Activated CD4-positive, alpha-beta T cell treated with anti-CD3 and anti-CD28 coated beads, Interleukin-2, Interleukin-6, amounts not matched to agents 100 ng/mL and 50 ng/mL, durations not matched to agents 16 hours and 8 hours (primary cell): ENCODE results near the gene VPS13D.

Source experiments
- DNase-seq: peaks from one replicate; pipeline ENCODE4 v3.0.0-alpha.2; 2020

Gene VPS13D

DNA sequence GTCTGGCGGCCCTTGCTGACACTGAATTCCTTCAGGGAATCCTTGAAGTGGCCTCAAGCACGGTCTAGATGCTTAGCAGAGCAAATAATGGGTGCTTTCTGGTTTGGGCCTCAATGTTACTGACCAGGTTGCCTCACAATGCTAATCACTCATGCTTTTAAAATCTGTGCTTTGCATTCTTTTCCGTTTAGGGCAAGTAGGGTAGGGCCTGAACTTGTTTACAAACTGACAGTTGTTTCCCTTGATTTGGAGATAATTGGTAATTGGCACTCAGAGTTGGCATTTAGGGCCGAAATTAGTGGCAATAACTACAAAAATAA lies 1.4 kb downstream of the VPS13D start:
- no peak for DNase-seq

DNA sequence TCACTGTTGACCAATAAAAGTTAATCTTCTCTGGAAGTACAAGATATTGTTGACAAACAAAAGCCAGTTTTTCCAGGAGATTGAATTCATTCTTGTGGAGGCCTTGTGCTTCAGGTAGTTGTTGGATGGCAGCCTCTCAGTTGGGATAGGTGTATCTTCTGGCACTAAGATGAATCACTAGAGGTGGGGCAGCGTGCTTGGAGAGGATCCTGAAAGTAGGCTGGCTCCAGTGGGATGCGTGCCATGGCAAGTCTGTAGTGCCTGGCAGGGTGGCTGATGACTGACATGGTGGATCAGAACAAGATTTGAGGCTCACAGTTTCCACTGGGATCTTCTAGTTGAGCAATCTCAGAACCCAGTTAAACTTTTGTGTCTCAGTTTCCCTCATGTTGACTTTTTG lies 2.4 kb downstream of the VPS13D start:
- no peak for DNase-seq

DNA sequence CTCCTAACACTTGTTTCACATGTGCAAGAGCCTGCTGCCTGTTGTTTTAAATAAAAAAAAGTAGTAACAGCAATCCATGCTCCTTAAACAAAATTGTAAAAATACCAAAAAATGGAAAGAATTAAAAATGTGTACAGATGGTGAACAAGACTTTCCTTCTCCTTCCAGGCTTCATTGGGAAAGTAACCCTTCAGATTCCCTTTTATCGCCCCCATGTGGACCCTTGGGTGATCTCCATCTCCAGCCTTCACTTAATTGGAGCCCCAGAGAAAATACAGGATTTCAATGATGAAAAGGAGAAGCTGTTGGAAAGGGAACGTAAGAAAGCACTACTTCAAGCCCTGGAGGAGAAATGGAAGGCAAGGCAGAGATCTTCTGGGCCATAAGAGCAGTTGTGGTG lies 14.2 kb downstream of the VPS13D start:
- DNase-seq, result no peak

DNA sequence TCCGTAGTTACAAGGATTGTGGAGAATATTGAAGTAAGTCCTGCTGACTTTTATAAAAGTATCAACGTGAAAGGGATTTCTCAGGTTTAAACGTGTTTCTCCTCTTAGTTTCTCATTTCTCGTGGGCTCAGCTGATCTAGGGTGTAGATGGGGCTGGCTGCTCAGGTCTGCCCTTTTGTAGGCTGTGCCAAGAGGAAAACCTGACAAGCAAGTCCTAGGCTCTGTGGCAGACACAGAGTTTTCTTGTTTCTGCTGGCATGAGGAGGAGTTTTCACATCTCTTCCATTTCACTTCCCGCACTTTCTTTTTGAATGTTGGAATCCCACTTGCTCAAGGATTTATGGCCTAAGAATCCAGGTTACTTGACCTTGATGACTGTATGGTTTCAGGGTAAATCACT lies 14.8 kb downstream of the VPS13D start:
- no peak for DNase-seq

DNA sequence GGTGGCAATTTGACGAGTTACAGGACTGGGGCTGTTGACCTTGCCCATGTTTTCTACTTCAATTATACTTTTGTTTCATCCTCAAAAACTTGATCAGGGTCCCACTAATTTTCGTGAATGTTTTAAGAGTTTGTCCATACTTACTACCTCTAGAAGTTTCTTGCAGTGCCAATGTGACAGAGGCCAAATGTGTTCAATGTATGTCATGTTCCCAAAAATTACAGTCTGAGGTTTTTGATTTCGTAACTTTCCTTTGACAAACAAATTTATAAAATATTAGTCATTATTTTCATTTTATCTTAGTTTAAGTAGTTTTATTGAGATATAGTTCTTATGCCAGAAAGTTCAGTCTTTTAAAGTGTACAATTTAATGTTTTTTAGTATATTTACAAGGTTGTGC lies 15.3 kb downstream of the VPS13D start:
- no peak for DNase-seq

DNA sequence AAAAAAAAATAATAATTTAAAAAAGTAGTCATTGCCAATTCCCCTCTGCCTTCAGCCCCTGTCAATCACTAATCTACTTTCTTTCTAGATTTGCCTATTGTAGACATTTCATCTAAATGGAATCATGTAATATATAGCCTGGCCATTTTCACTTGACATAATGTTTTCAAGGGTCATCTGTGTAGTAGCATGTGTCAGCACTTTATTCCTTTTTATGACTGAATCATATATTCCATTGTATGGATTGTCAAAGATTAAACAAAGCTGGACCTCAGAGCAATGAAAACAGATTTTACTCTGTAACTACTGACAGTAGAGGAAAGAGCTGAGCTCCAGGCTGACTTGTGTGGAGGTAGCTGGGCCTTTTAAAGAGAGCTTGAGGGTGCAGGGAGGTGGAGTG lies 15.9 kb downstream of the VPS13D start:
- DNase-seq, result no peak

DNA sequence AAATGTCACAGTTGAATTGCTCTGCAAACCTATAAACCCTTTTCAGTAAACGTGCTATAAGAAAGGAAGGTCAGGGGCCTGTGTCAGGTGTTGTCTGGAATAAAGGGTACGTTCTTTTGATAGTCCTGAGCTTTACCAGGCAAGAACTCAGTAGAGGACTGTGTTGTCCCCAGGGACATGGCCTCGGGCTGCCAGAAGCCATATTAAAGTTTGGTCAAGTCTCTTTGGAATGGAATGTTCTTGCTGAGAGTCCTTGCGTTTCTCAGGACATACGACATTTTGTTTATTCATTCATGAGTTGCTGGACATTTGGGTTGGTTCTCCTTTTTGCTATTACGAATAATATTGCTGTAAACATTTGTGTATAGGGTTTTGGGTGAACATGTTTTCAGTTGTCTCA lies 16.8 kb downstream of the VPS13D start:
- no peak for DNase-seq

DNA sequence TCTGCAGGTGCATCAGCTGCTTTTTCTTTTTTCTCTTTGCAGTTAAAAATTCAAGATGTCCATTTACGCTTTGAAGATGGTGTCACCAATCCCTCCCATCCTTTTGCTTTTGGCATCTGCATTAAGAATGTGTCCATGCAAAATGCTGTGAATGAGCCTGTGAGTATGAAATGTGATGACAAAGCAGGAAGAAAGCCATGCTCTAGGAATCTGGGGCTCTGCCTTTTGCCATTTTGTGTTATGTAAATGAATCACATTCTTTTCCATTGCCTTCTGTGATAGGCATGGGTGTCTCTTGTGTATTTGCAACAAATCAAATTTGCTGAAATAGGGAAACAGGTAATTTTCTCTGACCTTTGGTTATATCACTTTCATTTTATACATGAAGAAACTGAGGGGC lies 19.4 kb downstream of the VPS13D start:
- DNase-seq, result no peak

DNA sequence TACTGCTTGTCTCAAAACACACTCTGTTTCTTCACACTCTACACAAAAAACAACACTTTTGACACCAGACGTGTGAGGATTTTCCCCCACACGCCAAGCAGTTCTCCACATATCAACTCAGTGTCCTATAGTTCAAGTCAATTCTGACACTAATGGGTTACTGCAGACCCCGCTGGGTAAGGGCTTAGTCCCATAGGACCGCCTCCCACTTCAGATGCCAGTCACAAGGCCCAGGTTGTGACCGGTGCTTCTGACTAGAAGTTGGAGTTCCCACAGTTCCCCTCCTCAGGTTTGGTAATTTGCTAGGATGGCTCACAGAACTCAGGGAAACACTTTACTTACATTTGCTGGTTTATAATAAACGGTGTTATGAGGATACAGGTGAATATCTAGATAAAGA lies 19.9 kb downstream of the VPS13D start:
- DNase-seq, result no peak

DNA sequence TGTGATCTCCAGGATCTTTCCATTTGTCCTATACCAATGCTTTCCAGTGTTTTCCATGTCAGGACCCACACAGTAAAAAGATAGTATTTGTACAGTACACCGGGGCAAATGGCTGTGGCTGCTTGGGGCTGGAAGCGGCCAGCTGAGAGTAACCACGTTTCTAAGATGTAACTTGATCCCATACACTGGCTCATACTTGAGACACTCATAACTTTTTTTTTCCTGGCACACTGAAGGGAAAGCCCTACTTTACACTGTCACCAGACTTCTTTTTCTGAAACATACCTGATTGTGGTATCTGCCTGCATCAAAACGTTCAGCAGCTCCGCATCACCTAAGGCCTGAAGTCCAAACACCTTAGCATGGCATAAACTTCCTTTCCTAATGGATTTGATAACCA lies 21.6 kb downstream of the VPS13D start:
- DNase-seq, result no peak

DNA sequence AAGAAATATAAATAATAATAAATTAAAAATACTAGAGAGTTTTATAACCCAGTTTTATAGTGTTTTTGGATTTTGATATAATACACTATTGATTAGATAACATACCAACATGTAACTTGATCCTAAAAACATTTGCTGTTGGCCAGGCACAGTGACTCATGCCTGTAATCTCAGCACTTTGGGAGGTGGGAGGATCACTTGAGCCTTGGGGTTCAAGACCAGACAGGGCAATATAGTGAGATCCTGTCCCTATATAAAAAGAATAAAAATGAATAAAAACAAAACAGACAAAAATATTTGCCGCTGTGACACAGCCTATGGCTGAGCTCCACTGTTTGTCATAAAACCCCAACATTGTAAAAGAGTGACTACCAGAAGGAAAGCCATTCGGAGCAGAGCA lies 26.1 kb downstream of the VPS13D start:
- DNase-seq, result no peak

DNA sequence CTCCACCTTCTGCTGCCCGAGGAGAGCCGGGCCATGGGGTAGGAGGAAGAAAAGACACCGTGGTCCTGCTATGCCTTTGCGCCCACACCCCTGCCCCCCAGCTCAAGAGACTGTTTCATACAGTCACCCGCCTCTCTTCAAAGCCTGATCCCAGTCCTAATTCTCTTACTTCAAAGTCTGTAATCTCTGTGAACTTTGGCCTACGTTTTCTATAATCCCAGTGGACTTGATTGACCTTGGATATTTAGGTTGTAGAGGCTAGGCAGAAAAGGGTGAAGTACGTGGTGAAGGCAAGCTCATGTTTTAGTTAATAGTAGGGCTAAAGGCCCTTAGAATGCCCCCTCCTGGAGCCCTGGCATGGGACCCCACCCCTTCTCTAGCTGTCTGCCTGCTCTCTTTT lies 28.4 kb downstream of the VPS13D start:
- DNase-seq, result no peak

DNA sequence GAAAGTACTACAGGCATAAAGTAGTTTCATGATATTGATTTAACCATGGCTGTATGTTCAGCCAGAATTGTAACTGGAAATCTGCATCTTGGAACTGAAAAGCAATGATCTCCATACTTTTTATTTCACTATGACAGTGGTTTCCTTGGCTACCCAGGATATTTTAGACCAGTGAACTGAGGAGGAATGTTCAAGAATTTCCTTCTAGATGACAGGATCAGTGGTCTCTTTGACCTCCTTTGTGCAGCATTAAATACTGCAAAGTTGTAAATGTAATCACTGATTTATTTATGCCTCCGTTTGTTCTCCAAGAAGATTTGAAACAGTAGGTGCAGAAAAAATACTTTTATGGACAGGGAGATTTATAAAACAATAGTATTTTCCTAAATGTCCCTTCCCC lies 39.5 kb downstream of the VPS13D start:
- DNase-seq, result no peak

DNA sequence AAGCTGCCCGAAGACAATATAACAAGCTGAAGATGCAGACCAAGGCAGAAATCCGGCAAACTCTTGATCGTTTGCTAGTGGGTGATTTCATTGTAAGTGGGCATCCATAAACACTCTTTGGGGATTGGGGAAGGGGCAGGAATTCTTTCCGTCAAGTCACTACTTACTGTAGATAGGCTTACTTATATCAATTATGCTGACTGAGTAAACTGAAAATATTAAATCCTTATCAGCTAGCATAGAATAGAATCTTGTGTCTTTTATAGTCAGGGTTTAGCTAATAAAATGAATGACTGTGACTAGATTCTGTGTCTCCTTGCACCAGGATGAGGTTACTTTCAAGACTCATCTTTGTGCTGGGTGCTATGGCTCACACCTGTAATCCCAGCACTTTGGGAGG lies 41.2 kb downstream of the VPS13D start:
- no peak for DNase-seq

DNA sequence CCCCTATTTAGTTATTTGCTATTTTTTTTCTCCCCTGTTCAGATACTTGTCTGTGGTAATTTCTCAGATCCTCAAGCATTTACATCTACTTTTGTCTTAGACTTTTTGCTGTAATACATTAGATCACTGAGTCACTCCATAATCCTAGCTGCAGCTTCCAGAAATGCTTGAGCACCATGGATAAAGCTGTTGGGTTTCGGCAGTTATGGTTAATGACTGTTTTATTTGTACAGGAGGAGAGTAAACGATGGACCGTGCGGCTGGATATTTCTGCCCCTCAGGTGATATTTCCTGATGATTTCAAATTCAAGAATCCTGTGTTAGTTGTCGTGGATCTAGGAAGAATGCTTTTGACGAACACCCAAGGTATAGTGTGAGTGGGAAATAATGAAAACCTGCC lies 42.9 kb downstream of the VPS13D start:
- DNase-seq, result no peak

DNA sequence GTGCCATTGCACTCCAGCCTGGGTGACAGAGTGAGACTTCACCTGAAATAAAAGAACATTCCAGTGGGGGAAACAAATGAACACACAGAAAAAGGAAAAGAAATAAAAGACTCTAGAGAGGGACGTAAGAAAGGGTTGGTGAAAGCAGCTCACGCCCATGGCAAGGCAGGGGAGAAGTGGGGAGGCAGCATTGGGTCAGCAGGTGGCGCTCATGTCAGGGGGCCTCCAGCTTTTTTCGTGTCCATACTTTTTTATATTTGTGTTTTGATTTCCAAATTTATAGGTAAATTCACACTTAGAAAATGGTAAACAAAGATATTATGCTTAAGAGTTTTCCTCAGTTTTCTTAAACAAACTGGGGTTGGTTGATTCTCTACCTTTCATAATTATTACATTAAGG lies 45.5 kb downstream of the VPS13D start:
- DNase-seq, result peak; percentile 50

DNA sequence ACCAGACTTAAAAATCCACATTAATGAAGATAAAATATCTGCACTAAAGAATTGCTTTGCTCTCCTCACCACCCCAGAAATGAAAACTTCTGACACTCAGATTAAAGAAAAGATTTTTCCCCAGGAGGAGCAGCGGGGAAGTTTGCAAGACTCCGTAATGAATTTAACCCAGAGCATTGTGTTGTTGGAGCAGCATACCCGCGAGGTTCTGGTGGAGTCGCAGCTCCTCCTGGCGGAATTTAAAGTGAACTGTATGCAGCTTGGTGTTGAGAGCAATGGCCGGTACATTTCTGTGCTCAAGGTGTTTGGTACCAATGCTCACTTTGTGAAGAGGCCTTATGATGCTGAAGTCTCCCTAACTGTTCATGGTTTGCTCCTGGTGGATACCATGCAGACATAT lies 46.4 kb downstream of the VPS13D start:
- peak; percentile 20 for DNase-seq

DNA sequence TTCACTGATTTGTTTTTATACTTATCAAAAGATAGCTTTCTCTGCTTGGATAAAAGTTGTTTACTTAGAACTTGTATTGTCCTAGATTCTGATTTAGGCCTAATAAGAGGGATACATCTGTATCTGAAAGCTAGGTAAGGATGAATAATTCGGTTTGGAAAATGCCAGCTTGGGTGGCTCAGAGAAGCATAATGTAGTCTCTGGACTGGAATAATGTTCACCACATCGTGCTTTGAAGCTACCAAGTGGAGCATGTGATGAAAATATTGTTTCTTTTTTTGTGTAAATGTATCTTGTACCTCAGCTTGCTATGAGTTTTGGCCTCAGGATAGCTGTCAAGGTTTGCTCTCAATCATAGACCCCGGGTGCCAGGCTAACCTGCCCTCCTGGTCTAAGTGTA lies 49.2 kb downstream of the VPS13D start:
- no peak for DNase-seq

DNA sequence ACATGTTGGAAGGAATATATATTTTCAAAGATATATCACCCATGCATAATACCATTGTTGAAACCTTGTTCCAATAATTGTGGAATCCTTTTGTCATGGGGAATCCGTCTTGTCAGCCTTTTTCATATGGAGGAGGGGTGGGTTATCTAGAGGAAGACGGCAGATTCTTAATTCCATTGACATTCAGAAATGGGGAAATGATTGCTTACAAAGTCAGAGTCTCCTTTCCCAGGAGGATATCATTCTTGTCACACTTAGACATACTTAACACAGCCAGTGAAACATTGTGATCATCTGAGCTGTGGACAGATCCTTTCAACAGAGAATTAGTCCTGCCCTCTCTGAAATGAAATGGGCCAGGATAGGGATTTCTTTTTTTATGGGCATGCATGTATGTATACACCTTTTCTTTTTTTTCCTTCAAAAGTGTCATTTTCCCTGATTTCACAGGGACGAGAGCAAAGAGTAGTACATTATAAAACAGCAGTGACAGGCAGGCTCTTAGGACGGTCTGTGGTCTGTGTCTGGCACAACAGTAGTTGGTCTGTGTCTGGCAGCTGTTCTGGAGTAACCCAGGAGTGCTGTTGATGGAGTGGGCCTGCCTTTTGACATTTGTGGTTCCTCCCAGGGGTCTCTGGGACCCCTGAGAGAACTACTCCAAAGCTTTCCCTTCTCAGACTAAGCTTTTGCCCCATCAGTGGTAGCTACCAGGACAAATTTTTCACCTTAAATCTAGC lies 50.1 kb downstream of the VPS13D start:
- DNase-seq, result no peak

DNA sequence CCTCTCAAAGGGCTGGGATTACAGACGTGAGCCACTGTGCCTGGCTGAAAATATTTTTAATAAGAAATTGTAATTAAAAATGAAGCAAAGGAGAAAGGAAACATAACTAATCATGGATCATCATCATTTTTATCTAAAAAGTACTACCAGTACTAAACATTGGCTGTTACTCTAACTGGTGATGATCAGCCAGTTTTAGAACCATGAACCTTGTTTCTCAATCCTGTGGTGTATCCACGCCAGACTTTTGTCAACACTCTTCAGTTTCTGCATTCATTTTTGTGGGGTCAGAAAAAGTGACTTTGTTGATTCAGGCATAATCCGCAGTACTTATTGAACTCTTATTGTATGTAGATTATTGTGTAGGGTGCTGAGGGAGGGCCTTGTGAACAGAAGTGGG lies 52.3 kb downstream of the VPS13D start:
- no peak for DNase-seq

DNA sequence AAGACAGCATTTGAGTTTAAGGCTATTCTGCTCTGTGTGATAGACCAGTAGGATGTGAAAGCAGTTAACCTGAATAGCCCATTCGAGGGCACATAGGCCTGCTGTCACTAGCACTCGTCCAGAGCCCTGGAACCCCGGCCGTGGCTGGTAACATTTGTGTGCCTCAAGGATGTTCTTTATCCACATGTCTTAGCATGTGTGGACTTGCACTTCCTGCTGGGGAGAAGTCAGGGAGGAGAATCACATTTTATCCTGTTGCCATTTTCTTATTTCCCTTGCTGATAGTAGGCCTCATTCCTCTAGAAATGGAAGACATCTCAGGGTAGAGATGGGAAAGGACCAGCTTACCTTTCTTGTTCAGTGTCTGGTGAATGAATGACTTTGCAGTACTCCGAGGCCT lies 54.7 kb downstream of the VPS13D start:
- no peak for DNase-seq

DNA sequence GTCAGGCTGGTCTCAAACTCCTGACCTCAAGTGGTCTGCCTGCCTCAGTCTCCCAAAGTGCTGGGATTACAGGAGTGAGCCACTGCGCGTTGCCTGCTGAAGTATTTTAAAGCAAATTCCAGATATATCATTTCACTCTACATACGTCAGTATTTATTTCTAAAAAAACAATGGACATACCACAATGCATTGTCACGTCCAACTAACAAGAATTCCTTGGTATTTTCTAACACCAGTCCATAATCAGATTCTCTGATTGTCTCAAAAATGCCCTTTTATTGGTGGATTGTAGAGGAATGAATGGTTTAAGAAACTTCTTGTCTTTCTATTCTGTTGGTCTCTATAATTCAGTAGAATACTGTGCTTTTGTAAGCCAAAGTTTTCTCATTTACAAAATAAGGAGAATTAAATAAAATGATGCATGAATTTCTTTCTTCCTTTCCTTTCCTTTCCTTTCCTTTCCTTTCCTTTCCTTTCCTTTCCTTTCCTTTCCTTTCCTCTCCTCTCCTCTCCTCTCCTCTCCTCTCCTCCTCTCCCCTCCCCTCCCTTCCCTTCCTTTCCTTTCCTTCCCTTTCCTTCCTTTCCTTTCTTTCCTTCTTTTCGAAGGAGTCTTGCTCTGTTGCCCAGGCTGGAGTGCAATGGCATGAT lies 55.8 kb downstream of the VPS13D start:
- DNase-seq, result no peak

DNA sequence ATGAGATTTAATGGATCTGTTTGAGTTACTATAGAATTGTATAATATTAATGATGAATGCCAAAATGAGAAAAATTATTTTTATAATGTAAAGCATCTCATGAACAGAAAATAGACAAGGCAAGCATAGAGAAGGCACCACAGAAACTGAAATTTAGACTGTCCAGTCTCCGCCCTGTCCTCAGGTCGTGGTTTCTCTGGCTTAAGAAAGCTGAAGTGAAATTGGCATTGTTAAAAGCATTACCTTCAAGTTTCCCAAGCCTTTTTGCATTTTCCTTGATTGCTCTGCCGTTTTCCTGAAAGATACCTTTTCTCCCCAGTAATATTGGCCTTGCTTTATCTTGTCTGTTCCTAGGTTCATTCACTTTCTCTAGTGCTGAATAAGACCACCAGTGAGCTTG lies 58.0 kb downstream of the VPS13D start:
- DNase-seq, result no peak

DNA sequence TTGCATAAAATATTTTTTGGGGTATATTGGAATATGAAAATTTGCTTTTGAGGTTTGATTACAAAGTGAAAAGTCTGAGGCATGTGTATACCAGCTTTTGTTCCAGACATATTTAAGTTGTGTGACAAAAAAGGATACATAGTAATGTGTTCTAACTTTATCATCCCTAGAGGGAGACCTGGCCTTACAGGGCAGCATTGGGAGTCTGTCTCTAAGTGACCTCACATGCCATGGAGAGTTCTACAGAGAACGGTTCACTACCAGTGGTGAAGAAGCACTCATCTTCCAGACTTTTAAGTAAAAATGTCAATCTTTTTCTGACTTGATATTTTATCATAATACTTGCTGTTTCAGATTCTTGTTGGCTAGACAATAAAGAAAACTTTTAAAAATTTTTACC lies 61.0 kb downstream of the VPS13D start:
- no peak for DNase-seq

DNA sequence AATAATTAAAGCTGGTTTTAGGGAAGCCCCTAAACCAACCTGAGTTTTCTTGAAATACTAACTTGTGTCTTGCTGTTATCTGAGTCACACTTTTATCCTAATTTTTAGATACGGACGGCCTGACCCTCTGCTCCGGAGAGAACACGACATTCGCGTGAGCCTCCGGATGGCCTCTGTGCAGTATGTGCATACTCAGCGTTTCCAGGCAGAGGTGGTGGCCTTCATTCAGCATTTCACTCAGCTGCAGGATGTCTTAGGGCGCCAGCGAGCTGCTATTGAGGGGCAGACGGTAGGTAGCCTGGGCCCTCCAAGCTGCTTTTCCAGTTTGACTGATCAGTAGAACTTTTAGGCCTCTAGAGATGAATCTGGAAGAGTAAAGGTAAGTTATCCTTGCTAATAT lies 63.6 kb downstream of the VPS13D start:
- DNase-seq, result no peak
